ENCODE data around the gene APLP2. TPM values are rescaled to one million over a fixed set of nuclear protein-coding genes. Genes with fewer than 3 reads are reported as not detected.
"Not testable (repeated sequence)": the region's sequence is repeated elsewhere in the genome, so short reads cannot be mapped to it uniquely, and the experiment has no call there.

Gene APLP2
- polyA plus RNA-seq (2014; cell fraction: cytosol; rRNA removed) = 113 and 122 TPM in 2 replicates
- polyA plus RNA-seq (2014; cell fraction: nucleus; rRNA removed) = 120 and 142 TPM in 2 replicates

DNA sequence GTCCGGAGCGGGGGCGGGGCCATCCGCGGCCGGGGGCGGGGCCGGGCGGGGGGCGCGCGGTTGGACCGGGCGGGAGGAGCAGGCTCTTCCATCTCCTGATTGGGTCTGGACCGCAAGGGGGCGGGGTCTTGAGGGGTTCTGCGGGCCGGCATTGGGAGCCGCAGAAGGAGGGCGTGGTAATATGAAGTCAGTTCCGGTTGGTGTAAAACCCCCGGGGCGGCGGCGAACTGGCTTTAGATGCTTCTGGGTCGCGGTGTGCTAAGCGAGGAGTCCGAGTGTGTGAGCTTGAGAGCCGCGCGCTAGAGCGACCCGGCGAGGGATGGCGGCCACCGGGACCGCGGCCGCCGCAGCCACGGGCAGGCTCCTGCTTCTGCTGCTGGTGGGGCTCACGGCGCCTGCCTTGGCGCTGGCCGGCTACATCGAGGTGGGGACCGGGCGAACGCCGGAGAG, at the start of gene APLP2:
Gene APLP2, plus strand, starts transcription at position 236 of the 450 bp plus-strand sequence. Its CDS starts 84 bp downstream, at position 320.
- DNase-seq (ENCODE audit: low spot score) = peak; percentile 96

- DNase-seq (ENCODE audit: low spot score) = no peak
These were observed 49.4 kb upstream of the APLP2 start for GRCh38 chr11:130020323-130020722.

- DNase-seq (ENCODE audit: low spot score) = not testable (repeated sequence)
These were observed 48.1 kb upstream of the APLP2 start for GRCh38 chr11:130021606-130022005.

DNA sequence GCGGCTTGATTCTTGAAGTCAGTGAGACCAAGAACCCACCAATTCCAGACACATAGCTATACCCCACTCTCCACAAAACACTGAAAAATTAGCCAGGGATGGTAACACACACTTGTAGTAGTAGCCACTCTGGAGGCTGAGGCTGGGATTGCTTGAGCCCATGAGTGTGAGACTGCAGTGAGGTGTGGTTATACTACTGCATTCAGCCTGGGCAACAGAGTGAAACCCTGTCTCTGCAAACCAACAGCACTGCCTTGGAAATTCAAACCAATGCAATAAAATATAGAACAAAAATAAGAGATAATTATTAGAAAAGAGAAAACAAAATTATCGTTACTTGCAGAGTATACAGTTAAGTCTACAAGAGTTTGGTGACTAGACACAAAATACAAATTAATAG, 46.9 kb upstream of the APLP2 start:
- no peak for DNase-seq (ENCODE audit: low spot score)

- DNase-seq (ENCODE audit: low spot score) = no peak
These were observed 46.5 kb upstream of the APLP2 start for GRCh38 chr11:130023204-130023603.

GRCh38 chr11:130024361-130024760, 45.3 kb upstream of the APLP2 start:
- DNase-seq (ENCODE audit: low spot score) = no peak

GRCh38 chr11:130025371-130025770, 44.3 kb upstream of the APLP2 start:
- DNase-seq (ENCODE audit: low spot score) = no peak

DNA sequence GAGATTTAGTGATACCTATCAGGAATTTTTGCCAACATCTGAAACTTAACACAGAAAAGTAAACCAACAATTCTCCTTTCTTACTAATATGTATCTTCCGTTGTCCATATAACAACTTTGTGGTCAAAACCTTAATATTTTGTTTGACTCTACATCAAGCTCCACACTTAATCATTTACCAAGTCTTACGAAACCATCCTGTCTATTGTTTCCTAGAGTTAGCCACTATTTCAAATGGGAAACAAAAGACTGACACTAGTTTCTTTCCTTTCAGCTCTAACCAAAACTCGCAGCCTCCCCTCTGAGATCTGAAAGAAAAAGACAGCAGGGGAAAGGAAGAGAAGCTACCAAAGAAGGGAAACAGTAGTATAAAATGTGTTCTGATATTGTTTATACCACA, 40.6 kb upstream of the APLP2 start:
- DNase-seq (ENCODE audit: low spot score) = no peak

DNA sequence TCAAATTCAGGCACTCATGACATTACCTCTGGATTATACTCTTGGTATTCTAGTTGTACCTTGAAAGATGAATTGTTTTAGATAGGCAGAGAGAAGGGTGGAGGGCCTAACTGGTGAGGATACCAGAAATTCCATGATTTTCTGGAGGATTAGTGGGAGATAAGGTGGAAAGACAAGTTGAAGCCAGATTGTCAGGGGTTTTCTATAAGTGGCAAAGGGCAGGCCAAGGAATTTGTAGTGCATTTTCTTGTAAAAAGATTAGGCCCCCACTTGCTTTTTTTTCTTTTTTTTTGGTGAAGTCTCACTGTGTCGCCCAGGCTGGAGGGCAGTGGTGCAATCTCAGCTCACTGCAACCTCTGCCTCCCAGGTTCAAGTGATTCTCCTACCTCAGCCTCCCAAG, 38.6 kb upstream of the APLP2 start:
- no peak for DNase-seq (ENCODE audit: low spot score)

DNA sequence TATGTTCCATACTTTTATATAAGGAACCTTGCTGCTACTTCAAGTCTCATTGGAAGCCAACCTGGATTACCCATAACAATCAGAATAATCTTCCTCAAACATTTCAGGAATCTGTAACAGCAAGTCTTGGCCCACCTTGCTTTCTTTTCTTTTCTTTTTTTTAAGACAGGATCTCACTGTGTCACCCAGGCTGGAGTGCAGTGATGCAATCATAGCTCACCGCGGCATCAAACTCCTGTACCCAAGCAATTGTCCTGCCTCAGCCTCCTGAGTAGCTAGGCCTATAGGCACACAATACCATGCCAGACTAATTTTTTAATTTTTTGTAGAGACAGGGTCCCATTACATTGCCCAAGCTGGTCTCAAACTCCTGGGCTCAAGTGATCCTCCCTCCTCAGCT, 37.7 kb upstream of the APLP2 start:
- no peak for DNase-seq (ENCODE audit: low spot score)

DNA sequence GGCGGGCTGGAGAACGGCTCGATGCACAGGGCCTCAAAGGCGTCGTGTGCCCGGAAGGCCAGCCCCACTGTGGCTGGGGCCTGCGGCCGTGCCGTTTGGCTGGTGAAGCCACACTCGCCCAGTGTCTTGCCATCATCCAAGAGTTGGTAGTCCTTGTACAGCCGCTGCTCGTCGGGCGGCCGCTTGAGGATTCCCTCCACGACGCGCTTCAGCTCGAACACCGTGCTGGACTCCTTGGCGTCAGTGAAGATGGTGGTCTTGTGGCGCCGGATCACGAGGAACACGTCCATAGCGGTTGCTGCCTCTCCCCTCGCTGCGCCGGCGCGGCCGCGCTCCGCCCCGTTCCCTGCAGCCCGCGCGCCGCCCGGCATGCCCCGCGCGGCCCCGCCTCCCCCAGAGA, 36.8 kb upstream of the APLP2 start:
- DNase-seq (ENCODE audit: low spot score) = no peak

GRCh38 chr11:130034236-130034635, 35.5 kb upstream of the APLP2 start:
- no peak for DNase-seq (ENCODE audit: low spot score)

DNA sequence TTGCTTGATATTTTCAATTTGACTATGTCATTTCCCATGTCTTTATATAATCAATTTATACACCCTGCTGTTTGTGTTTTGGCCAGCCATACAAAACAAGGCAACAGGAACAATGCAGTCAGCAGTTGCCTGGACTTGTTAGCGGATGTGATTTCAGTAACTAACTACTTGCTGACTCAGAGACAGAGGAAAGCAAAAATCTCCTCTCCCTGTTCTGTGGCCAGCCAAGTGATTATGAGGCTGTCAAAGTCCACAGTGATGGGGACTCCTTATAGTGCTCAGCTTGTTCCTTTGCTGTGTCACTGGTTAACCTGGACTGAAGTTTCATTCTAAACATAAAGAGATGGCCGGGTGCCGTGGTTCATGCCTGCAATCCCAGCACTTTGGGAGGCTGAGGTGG, 32.6 kb upstream of the APLP2 start:
- DNase-seq (ENCODE audit: low spot score) = no peak

DNA sequence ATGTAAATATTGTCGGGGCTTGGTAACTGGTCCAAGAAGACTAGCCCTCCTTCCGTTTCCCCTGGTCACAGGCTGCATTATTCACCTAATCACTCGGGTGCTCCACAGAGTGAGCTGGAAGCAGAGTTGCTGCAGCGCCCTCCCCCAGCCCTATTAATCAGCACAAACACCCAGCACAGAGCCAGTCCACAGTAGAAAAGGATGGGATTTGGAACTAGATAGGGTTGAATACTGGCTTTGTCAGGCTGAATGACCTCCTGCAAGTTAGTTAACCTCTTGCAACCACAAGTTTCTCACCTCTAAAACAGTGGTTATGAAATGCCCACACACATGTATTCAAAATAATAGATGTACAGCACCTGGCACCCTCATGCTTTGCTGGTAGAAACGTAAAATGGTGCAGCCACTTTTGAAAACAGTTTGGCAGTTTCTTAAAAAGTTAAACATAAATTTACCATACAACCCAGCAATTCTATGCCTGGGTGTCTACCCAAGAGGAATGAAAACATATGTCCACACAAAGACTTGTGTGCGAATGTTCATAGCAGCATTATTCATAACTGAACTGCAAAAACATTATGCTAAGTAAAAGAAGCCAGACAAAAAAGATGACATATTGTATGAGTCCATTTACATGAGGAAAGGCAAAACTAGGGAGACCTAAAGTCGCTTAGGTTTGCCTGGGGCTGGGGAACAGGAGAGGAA, 31.7 kb upstream of the APLP2 start:
- DNase-seq (ENCODE audit: low spot score) = no peak

DNA sequence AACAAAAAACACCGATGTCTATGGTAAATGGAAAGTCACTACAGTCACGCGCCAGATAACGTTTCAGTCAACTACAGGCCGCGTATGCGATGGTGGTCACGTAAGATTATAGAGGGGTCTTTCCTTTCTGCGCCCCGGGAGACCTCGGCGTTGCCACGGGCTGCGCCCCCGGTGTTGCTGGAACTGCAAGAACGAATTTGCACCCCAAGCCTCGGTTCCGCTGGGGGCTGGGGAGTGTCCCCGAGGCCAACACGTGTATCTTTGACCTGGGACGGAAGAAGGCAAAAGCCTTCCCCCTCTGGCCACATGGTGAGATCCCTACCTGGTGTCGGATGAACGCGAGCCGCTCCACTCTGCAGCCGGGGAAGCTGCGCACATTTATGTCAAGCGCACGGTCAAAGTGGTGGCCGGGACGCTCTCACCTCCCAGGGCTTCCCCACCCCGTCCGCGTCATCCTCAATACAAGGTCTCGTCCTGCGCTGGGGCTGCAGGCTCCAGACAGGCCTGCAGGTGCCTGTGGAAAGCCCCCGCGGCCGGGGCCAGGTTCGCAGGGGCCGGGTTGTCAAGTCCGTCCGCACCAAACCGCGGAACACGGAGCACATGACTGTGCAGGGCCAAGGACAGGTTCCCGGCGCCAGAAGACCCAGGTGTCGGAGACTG, 29.3 kb upstream of the APLP2 start:
- no peak for DNase-seq (ENCODE audit: low spot score)

GRCh38 chr11:130042093-130042591, 27.6 kb upstream of the APLP2 start:
- no peak for DNase-seq (ENCODE audit: low spot score)

DNA sequence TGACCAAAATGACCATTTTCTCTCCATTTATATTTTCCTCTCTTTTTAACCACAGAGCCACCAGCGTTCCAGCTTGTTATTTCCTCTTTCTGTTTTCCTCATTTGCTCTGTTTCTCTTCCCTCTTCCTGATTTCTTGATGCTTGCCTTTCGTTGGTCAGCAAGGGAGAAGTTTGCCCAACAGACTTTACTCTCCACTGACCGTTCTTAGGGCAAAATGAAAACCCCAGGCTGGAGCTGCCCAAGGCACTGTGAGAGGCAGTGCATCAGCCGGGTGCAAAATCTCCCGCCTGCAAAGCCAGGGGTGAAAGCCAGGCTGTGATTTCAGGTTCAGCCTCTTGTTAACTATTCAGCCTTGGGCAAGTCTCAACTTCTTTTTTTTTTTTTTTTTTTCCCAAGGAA, 26.1 kb upstream of the APLP2 start:
- DNase-seq (ENCODE audit: low spot score) = no peak

DNA sequence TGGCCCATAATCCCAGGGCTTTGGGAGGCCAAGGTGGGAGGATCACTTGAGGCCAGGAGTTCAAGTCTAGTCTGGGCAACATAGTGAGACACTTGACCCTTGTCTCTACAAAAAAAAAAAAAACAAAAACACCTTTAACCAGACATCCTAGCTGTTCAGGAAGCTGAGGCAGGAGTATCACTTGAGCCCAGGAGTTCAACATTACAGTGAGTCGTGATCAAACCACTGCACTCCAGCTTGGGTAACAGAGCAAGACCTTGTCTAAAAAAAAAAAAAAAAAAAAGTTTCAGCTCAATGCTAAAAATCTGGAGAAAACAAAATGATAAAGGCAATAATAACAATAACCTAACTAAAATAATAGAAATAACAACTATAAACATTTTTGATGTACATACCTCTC, 22.6 kb upstream of the APLP2 start:
- no peak for DNase-seq (ENCODE audit: low spot score)

DNA sequence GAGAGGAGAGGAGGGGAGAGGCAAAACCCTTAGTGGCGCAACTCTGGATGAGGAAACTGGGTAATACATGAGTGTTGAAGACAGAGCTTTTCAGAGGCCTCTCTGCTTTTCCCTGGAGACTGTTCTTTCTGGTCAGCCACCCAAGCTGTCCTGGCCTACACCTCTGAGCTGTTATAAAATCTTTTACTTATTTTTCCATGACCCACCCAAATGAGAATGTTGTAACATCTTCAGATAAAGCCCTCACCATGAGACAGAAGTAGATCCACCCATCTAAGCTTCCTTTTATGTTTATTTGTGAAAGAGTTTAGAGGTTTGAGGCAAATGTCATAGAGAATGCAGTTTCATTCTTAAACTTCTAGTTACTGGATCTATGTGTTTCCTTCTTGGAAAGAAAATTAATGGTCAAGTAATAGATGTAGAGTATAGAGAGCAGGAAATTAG, 20.3 kb upstream of the APLP2 start:
- DNase-seq (ENCODE audit: low spot score) = no peak

DNA sequence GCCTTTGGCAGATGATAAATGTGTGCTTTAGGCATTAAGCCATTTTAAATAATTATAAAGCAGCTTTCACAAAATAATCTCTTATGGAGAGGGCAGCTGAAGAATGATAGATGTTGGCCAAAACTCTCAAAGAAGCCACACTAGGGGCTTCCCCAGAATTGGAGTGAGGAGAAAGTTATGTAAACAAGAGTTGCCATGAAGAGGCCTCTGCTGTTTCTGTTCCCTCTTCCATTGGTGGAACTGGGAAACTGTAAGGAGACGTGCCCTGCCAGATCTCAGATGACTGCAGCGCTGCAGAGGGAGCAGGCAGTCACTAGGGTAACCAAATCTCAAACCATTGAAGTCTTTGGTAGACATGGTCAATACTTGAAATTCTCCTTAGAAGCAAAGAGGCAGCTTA, 19.4 kb upstream of the APLP2 start:
- no peak for DNase-seq (ENCODE audit: low spot score)

DNA sequence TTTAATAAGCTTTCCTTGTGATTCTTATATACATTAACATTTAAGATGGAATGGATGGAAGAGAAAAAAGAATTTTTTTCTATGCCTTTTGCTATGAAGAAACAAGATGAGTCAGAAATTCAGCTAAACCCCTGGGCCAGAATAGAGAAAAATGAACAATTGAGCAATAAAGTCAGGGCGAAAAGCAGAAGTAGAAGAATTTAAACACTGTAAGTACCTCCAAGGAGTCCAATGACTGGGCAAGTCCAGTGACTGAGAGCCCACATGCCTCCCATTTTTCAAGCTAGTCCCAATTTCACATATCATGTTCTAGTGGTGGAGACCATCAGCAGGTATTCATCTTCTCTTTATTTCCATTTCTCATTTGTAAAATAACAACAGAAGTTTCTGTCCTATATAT, 18.6 kb upstream of the APLP2 start:
- DNase-seq (ENCODE audit: low spot score) = no peak

DNA sequence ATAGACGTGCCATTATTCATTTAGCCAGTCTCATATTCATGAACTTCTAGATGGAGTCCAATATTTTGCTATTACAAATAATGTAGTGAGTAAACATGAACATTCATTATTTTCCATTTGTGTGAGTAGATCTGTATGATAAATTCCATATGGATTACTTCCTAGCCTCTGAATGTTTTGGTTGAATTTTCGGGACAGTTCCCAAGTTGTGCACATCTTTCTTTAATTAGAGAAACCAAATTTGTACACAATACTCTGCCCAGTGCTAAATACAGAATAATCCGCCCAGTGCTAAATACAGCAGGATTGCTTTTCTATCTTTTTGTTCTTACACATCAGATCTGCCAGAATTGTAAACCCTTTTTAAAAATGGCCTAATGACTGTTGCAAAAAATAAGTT, 17.1 kb upstream of the APLP2 start:
- DNase-seq (ENCODE audit: low spot score) = no peak

DNA sequence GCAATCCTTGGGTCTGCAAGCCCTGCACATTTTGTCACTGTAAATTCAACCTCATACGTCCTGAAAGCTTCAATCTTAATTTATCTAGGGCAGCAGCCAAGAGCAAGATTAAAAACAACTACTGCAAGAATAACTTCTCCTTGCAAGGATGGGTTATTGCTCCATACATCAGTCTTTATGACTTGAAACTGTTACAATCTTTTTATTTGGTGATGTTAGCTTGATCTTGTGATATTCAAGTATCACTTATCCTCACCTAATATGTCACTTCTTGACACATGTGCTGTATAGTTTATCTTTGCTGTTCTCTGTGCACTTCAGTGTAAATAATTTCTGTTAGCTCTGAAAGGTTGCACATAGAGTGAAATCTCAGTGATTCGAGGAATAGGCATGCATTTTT, 14.7 kb upstream of the APLP2 start:
- DNase-seq (ENCODE audit: low spot score) = no peak
